Upper lobe of right lung (tissue), 1 donor: Measurements from ENCODE around the gene PHACTR4. TPM values are rescaled to one million over a fixed set of nuclear protein-coding genes. Genes with fewer than 3 reads are reported as not detected.
"Not testable (repeated sequence)": the region's sequence is repeated elsewhere in the genome, so short reads cannot be mapped to it uniquely, and the experiment has no call there.

Experiments
- ATAC-seq: fragments of 200-7000 bp; cut with Tn5 transposase; one replicate; pipeline ENCODE4 v1.9.1; 2020; ENCODE audit warnings: mild to moderate bottlenecking, moderate library complexity
- DNase-seq: peaks from one replicate; pipeline ENCODE4 v3.0.0-alpha.2; 2020
- H3K27ac ChIP-seq: fragments of 200-600 bp; one replicate; pipeline ENCODE4 v1.8.0; 2022
- H3K27me3 ChIP-seq: fragments of 200-600 bp; one replicate; pipeline ENCODE4 v1.8.0; 2022; ENCODE audit warnings: mild to moderate bottlenecking
- H3K36me3 ChIP-seq: fragments of 200-600 bp; one replicate; pipeline ENCODE4 v1.8.0; 2022
- H3K4me1 ChIP-seq: fragments of 200-600 bp; one replicate; pipeline ENCODE4 v1.8.0; 2022
- H3K4me3 ChIP-seq: fragments of 200-600 bp; one replicate; pipeline ENCODE4 v1.8.0; 2022; ENCODE audit warnings: mild to moderate bottlenecking
- H3K9me3 ChIP-seq: fragments of 200-600 bp; one replicate; pipeline ENCODE4 v1.8.0; 2022
- intact Hi-C: fragments of 100-400 bp; cut with DNase I; formaldehyde crosslinking; loops from one replicate; pipeline ENCODE4 v1.11.0; 2022
- total RNA-seq: library from RNA; stranded (reverse); fragmentation: NEBNext Ultra II Directional; extraction: Animal tissue kit (Norgen Biotek cat#: 25700); gene quantifications from one replicate; pipeline ENCODE4 v1.2.1, GENCODE V29; 2021
- TF ChIP-seq, protein P1 (sequence below): fragments of 200-600 bp; IDR thresholded peaks from one replicate; pipeline ENCODE4 v1.8.0; 2022; ENCODE audit warnings: antibody characterized with exemption
- donor health status: DM: no; HTN: yes; CAD: no; lungs with severe emphysema.

PHACTR4 gene
- total RNA-seq, 1 donor from 2014 or later: 43.2 TPM

DNA sequence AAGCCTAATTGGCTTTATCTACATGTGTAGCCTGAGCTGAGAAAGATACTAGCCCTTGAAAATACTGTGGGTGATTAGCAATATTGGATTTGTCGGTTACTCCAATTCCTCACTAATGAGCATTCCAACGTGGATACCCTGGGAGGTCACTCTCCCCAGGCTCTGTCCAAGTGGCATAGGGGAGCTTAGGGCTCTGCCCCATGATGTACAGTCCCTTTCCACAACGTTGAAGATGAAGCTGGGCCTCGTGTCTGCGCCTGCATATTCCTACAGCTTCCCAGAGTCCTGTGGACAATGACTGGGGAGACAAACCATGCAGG lies 138.9 kb downstream of the PHACTR4 start:
- peak overlapping the region; percentile 90 for H3K4me3 ChIP-seq
- peaks cover 57% of the 10 kb centered on the region for H3K36me3 ChIP-seq
- intact Hi-C loops: no loop called here

DNA sequence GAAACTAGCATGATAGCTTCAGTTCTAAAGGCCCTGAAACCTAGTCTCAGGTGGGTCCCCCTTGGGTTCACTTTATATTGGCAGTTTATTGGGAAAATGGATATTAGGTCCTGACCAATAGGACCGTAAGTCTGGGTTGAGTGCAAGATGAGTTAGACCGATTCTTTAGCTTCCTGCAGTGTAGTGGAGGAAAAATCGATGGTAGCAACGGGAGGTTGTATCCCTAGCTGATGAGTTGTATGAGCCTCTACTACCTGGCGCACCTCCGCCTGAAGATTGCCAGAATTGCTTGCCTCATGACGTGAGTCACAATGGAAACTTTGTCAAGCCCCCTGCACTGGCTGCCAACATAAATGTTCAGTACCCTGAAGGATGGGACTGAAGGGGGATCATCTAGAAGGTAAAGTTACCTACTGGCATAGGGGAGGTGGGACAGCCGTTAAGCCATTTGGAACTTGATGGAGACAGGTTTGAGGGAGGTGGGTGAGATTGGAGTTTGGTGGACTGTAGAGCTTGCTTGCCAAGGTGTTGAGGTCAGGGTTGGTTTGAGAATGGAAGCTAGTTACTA lies 140.2 kb downstream of the PHACTR4 start:
- H3K4me3 ChIP-seq: peak overlapping the region; percentile 9
- intact Hi-C loops: loop anchor here (10.0 kb wide), 1 partner anchor 85 kb away; the partner anchor contains the start of gene RAB42
- H3K27me3 ChIP-seq: no peaks in the 10 kb centered on the region
- H3K36me3 ChIP-seq: peaks cover 71% of the 10 kb centered on the region
- ATAC-seq (no peak), DNase-seq (no peak)
- TF ChIP-seq, protein P1, sequence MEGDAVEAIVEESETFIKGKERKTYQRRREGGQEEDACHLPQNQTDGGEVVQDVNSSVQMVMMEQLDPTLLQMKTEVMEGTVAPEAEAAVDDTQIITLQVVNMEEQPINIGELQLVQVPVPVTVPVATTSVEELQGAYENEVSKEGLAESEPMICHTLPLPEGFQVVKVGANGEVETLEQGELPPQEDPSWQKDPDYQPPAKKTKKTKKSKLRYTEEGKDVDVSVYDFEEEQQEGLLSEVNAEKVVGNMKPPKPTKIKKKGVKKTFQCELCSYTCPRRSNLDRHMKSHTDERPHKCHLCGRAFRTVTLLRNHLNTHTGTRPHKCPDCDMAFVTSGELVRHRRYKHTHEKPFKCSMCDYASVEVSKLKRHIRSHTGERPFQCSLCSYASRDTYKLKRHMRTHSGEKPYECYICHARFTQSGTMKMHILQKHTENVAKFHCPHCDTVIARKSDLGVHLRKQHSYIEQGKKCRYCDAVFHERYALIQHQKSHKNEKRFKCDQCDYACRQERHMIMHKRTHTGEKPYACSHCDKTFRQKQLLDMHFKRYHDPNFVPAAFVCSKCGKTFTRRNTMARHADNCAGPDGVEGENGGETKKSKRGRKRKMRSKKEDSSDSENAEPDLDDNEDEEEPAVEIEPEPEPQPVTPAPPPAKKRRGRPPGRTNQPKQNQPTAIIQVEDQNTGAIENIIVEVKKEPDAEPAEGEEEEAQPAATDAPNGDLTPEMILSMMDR: no peak
- H3K9me3 ChIP-seq: no peaks in the 10 kb centered on the region
- peak overlapping the region; percentile 91 for H3K27ac ChIP-seq
- peaks cover 43% of the 10 kb centered on the region for H3K4me1 ChIP-seq

More for the DNA sequence above, 138.9 kb downstream of the PHACTR4 start:
- DNase-seq: no peak
- Histone ChIP-seq H3K9me3 (no peaks in the 10 kb centered on the region), H3K4me1 (peaks cover 44% of the 10 kb centered on the region), H3K27me3 (no peaks in the 10 kb centered on the region), H3K27ac (peak overlapping the region; percentile 91)
- ATAC-seq: no peak
- TF ChIP-seq, protein P1: no peak

- Histone ChIP-seq H3K36me3 (peaks cover 76% of the 10 kb centered on the region), H3K27ac (peak overlapping the region; percentile 91)
Observed at GRCh38 chr1:28510273-28510969, 140.9 kb downstream of the PHACTR4 start.

DNA sequence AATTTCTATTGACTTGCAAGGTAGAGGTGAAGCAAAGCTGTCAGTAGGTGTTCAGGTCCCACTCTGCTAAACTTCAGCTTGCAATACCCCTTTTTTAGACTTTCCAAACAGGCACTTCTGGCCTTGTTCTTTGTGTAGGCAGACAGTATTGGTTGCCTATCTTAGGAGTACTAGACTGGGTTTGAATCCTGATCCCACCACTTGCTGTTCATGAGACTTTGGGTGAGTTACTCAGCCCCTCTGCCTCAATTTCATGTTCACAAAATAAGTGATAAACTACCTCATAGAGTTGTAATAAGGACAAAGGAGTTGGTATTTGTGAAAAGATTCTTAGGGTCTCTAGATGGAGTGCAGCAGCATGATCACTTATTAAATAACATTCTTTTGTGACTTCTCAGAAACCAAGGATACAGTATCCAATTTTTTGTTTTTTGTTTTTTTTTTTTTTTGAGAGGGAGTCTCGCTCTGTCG lies 141.5 kb downstream of the PHACTR4 start:
- DNase-seq (no peak), ATAC-seq (no peak)
- Histone ChIP-seq H3K4me1 (peaks cover 38% of the 10 kb centered on the region), H3K9me3 (no peaks in the 10 kb centered on the region), H3K27me3 (no peaks in the 10 kb centered on the region), H3K27ac (peak overlapping the region; percentile 91), H3K36me3 (peaks cover 80% of the 10 kb centered on the region), H3K4me3 (peak overlapping the region; percentile 9)
- TF ChIP-seq, protein P1: no peak
- intact Hi-C loops: loop anchor here (10.0 kb wide), 1 partner anchor 84 kb away; the partner anchor contains the start of gene RAB42

More at GRCh38 chr1:28510273-28510969, 140.9 kb downstream of the PHACTR4 start:
- DNase-seq: no peak
- TF ChIP-seq, protein P1: no peak
- Histone ChIP-seq H3K4me1 (peaks cover 38% of the 10 kb centered on the region), H3K9me3 (no peaks in the 10 kb centered on the region), H3K27me3 (no peaks in the 10 kb centered on the region), H3K4me3 (peak overlapping the region; percentile 9)
- intact Hi-C loops: loop anchor here (10.0 kb wide), 1 partner anchor 84 kb away; the partner anchor contains the start of gene RAB42
- no peak for ATAC-seq

GRCh38 chr1:28512058-28512611 lies 142.6 kb downstream of the PHACTR4 start:
- Histone ChIP-seq H3K4me3 (no peak overlapping the region), H3K9me3 (no peaks in the 10 kb centered on the region), H3K4me1 (peaks cover 38% of the 10 kb centered on the region), H3K27ac (no peak overlapping the region), H3K36me3 (peaks cover 80% of the 10 kb centered on the region), H3K27me3 (no peaks in the 10 kb centered on the region)
- DNase-seq (no peak), ATAC-seq (no peak)
- intact Hi-C loops: loop anchor here (10.0 kb wide), 1 partner anchor 83 kb away; the partner anchor contains the start of gene RAB42
- TF ChIP-seq, protein P1: no peak

DNA sequence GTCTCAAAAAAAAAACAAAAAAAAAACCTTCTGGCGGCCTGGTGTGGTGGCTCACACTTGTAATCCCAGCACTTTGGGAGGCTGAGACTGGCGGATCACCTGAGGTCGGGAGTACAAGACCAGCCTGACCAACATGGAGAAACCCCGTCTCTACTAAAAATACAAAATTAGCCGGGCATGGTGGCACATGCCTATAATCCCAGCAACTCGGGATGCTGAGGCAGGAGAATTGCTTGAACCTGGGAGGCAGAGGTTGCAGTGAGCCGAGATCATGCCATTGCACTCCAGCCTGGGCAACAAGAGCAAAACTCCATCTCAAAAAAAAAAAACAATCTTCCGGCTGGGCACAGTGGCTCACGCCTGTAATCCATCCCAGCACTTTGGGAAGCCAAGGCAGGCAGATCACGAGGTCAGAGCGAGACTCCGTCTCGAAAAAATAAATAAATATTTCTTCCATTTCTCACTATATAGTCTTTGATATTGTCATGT lies 144.9 kb downstream of the PHACTR4 start:
- not testable (repeated sequence) for H3K27me3 ChIP-seq, H3K27ac ChIP-seq, ATAC-seq, H3K4me3 ChIP-seq, DNase-seq, H3K9me3 ChIP-seq
- Histone ChIP-seq H3K4me1 (peaks cover 33% of the 10 kb centered on the region), H3K36me3 (peaks cover 61% of the 10 kb centered on the region)
- intact Hi-C loops: loop anchor here (10.0 kb wide), 1 partner anchor 80 kb away; the partner anchor contains the start of gene RAB42
